ENCODE measurements around the gene KDM5A.
"Not testable (repeated sequence)": the region's sequence is repeated elsewhere in the genome, so short reads cannot be mapped to it uniquely, and the experiment has no call there.

The KDM5A gene

DNA sequence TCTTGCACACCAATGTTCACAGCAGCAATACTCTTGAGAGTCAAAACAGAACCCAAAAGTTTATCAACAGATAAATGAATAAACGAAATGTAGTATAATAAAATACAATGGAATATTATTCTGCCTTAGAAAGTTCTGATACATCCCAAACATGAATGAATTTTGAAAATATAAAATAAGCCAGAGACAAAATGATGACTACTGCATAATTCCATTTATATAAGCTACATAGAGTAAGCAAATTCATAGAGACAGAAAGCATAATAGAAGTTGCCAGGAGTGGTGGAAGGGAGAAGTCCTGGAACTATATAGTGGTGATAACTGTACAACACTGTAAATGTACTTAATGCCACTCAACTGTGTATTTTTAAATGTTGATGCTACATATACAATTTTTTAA is 21.1 kb downstream of the KDM5A start:
- TF ChIP-seq, protein P1, sequence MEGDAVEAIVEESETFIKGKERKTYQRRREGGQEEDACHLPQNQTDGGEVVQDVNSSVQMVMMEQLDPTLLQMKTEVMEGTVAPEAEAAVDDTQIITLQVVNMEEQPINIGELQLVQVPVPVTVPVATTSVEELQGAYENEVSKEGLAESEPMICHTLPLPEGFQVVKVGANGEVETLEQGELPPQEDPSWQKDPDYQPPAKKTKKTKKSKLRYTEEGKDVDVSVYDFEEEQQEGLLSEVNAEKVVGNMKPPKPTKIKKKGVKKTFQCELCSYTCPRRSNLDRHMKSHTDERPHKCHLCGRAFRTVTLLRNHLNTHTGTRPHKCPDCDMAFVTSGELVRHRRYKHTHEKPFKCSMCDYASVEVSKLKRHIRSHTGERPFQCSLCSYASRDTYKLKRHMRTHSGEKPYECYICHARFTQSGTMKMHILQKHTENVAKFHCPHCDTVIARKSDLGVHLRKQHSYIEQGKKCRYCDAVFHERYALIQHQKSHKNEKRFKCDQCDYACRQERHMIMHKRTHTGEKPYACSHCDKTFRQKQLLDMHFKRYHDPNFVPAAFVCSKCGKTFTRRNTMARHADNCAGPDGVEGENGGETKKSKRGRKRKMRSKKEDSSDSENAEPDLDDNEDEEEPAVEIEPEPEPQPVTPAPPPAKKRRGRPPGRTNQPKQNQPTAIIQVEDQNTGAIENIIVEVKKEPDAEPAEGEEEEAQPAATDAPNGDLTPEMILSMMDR (IDR thresholded peaks at IDR 0.05; ENCODE audit: control extremely low read depth, extremely low read depth, low read depth, missing control alignments): no peak
- ChIA-PET POLR2A (no interaction called here), CTCF (no interaction called here)
- DNase-seq (ENCODE audit: extremely low spot score): no peak

- ChIA-PET CTCF (no interaction called here), POLR2A (no interaction called here)
- TF ChIP-seq, protein P1 (IDR thresholded peaks at IDR 0.05; ENCODE audit: control extremely low read depth, extremely low read depth, low read depth, missing control alignments): no peak
- no peak for DNase-seq (ENCODE audit: extremely low spot score)
These were observed 22.3 kb downstream of the KDM5A start for GRCh38 chr12:366820-367219.

DNA sequence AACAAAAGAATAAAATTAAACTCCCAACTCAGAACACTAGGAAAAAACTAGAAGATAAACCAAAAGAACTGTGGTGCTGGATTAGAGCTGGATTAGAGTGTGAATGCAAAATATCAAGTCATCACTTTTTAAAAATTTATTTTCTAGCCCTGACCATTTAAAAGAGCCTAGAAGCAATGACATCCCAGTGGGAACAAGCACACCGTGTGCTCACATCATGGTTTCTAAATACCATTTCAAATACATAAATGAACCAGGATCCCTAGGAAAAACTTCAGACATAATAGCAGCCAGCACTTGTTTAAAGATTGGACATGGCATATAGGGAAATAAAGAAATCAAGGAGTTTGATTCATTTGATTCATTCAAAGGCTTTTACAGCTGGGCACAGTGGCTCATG is 30.0 kb downstream of the KDM5A start:
- DNase-seq (ENCODE audit: extremely low spot score): no peak
- POLR2A ChIA-PET: no interaction called here
- TF ChIP-seq, protein P1 (IDR thresholded peaks at IDR 0.05; ENCODE audit: control extremely low read depth, extremely low read depth, low read depth, missing control alignments): no peak
- CTCF ChIA-PET: interaction anchor here (1.0 kb wide), 1 partner anchor 67 kb away, joined by 3 read pairs; no protein-coding TSS in a partner anchor

DNA sequence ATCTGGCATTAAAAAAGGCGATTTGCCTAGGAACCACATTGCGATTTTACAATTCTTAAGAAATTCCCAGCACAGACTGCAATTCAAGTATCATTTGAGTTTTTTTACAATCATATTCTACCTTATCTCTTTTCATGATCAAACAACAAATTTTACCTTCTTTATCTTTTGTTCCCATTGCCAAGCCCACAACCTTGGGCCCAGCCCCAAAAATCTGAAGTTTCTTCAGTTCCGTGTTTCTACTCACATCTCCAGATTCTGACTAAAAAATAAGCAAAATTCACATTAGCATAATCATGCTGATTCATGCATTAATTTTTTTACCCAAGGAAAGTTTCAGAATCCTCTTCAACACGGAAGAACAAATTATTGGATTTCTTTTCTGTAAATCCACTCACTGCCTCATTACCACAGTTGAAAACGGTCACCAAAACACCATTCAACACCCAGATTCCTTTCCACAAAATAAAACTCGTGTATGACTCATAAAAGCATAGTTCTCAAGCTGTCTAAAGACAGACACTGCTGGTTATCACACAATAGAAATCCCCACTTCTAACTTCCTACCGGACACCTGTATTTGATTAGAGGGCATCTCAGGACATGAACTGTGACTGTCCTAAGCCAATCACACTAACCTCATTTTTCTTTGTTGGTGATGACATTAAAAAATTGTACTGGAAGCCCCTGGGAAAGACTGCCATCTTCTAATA is 32.7 kb downstream of the KDM5A start:
- CTCF ChIA-PET: interaction anchor here (1.2 kb wide), 1 partner anchor 736 kb away, joined by 4 read pairs; no protein-coding TSS in a partner anchor
- POLR2A ChIA-PET: no interaction called here
- DNase-seq (ENCODE audit: extremely low spot score): no peak
- TF ChIP-seq, protein P1 (IDR thresholded peaks at IDR 0.05; ENCODE audit: control extremely low read depth, extremely low read depth, low read depth, missing control alignments): no peak

GRCh38 chr12:351197-351596 is 37.9 kb downstream of the KDM5A start:
- CTCF ChIA-PET: interaction anchor here (1.2 kb wide), 1 partner anchor 15 kb away, joined by 3 read pairs; no protein-coding TSS in a partner anchor

GRCh38 chr12:349625-350024 is 39.5 kb downstream of the KDM5A start:
- DNase-seq (ENCODE audit: extremely low spot score); POLR2A ChIA-PET; CTCF ChIA-PET: not testable (repeated sequence)

More at GRCh38 chr12:351197-351596, 37.9 kb downstream of the KDM5A start:
- POLR2A ChIA-PET; DNase-seq (ENCODE audit: extremely low spot score): not testable (repeated sequence)

DNA sequence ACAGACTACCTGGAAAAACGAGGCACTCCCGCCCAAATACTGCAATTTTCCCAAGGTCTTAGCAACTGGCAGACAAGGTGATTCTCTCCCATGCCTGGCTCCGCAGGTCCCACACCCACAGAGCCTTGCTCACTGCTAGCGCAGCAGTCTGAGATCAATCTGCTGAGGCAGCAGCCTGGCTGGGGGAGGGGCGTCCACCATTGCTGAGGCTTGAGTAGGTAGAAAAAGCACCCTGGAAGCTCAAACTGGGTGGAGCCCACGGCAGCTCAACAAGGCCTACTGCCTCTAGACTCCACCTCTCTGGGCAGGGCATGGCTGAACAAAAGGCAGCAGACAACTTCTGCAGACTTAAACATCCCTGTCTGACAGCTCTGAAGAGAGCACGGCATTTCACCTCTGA is 46.1 kb downstream of the KDM5A start:
- POLR2A ChIA-PET: interaction anchor here (0.7 kb wide), 1 partner anchor 396 kb away, joined by 4 read pairs; no protein-coding TSS in a partner anchor
- CTCF ChIA-PET: interaction anchor here (1.4 kb wide), 1 partner anchor 15 kb away, joined by 3 read pairs; no protein-coding TSS in a partner anchor
- not testable (repeated sequence) for DNase-seq (ENCODE audit: extremely low spot score)

GRCh38 chr12:337039-337438 is 52.1 kb downstream of the KDM5A start:
- DNase-seq (ENCODE audit: extremely low spot score): no peak
- CTCF ChIA-PET: no interaction called here
- POLR2A ChIA-PET: no interaction called here
- TF ChIP-seq, protein P1 (IDR thresholded peaks at IDR 0.05; ENCODE audit: control extremely low read depth, extremely low read depth, low read depth, missing control alignments): no peak
